Esophagus muscularis mucosa (tissue), 4 donors: ENCODE results near the gene CHST14. TPM values are rescaled to one million over a fixed set of nuclear protein-coding genes. Genes with fewer than 3 reads are reported as not detected.

ENCODE experiments used
- DNase-seq: peaks from one replicate; pipeline ENCODE4 v3.0.0-alpha.2; 2017; ENCODE audit errors: extremely low spot score
- H3K27ac ChIP-seq, 4 donors: fragments of 200-600 bp; sonication (generic); replicated peaks in 1 of 4; 1 replicate in 3 of 4; 2 replicates in 1 of 4; pipeline ENCODE4 v1.5.1; 2016 to 2019; ENCODE audit warnings: mild to moderate bottlenecking in 1 of 4
- H3K27me3 ChIP-seq, 4 donors: fragments of 200-600 bp; sonication (generic); one replicate each; pipeline versions ENCODE4 v1.5.1 to v1.6.0; 2016 to 2019
- H3K36me3 ChIP-seq, 4 donors: fragments of 200-600 bp; sonication (generic); one replicate each; pipeline ENCODE4 v1.5.1; 2016 to 2019
- H3K4me1 ChIP-seq, 4 donors: fragments of 200-600 bp; sonication (generic); one replicate each; pipeline ENCODE4 v1.5.1; 2016 to 2019
- H3K4me3 ChIP-seq, 4 donors: fragments of 200-600 bp; sonication (generic); 1 replicate in 2 of 4; 2 replicates in 2 of 4; pipeline ENCODE4 v1.5.1; 2016 to 2019; ENCODE audit warnings: mild to moderate bottlenecking in 4 of 4, moderate library complexity in 1 of 4
- H3K9me3 ChIP-seq, 4 donors: fragments of 200-600 bp; sonication (generic); 1 replicate in 3 of 4; 2 replicates in 1 of 4; pipeline ENCODE4 v1.5.1; 2016 to 2019
- CTCF ChIP-seq, 3 experiments: fragments of 200-600 bp in 2 of 3; fragments of 450-650 bp in 1 of 3; sonication (generic) in 2 of 3; IDR thresholded peaks; one replicate each; pipeline ENCODE4 v1.5.1; 2017 to 2019; ENCODE audit warnings: antibody characterized with exemption in 3 of 3, mild to moderate bottlenecking in 2 of 3, moderate library complexity in 1 of 3
- EP300 ChIP-seq: sonication (generic); formaldehyde crosslinking; IDR thresholded peaks from one replicate; pipeline ENCODE4 v1.6.1; 2017; ENCODE audit warnings: antibody characterized with exemption
- POLR2A ChIP-seq: fragments of 450-650 bp; IDR thresholded peaks from one replicate; pipeline ENCODE4 v1.6.1; 2017; ENCODE audit warnings: antibody characterized with exemption, moderate library complexity, mild to moderate bottlenecking, low read depth
- POLR2AphosphoS5 ChIP-seq, 2 donors: sonication (generic); formaldehyde crosslinking; IDR thresholded peaks; one replicate each; pipeline ENCODE4 v1.6.1; 2017; ENCODE audit warnings: antibody characterized with exemption in 2 of 2
- WGBS: methylation state at CpG from one replicate; pipeline ENCODE4 v1.1.5; 2018; 5-methylcytosine and 5-hydroxymethylcytosine counted together
- intact Hi-C: fragments of 100-400 bp; cut with DNase I; formaldehyde crosslinking; loops from one replicate; pipeline ENCODE4 v1.15.1; 2023
- total RNA-seq, 4 donors: library from RNA; depleted of rRNA; stranded (reverse); fragments of >200 nt; gene quantifications; one replicate each; pipeline versions ENCODE4 v1.1.0 to v1.2.1, GENCODE V29; 2016

Gene CHST14
- total RNA-seq: 10 to 100 TPM in 3 of 4 donors, 1 to 10 TPM in 1; 7.9 to 16.6 (median 12.5) TPM

GRCh38 chr15:40470423-40471104 lies at the start of gene CHST14:
Gene CHST14 (plus strand): TSS chr15:40470984. CDS start chr15:40471214, 230 bp downstream.
- 0% methylated on average over 1 of the region's 52 CpGs for WGBS
- H3K4me1 ChIP-seq: peaks cover 15 to 33% (median 22%) of the 10 kb centered on the region in 4 donors
- H3K27ac ChIP-seq: peak within 1 kb of the TSS; percentile 88 to 94 (median 92)
- DNase-seq: no peak
- no peak for TF ChIP-seq POLR2A
- TF ChIP-seq CTCF (IDR thresholded peaks at IDR 0.05): peak in 1 of 3 experiments; percentile 6
- peak in 1 of 2 donors; percentile 45 for TF ChIP-seq POLR2AphosphoS5 (IDR thresholded peaks at IDR 0.05)
- TF ChIP-seq EP300: no peak
- H3K36me3 ChIP-seq: peaks cover 7 to 22% (median 20%) of the 10 kb centered on the region in 4 donors
- intact Hi-C loops: no loop called here
- no peaks in the 10 kb centered on the region for H3K27me3 ChIP-seq
- H3K9me3 ChIP-seq: no peaks in the 10 kb centered on the region
- peak within 1 kb of the TSS; percentile 77 to 96 (median 83) for H3K4me3 ChIP-seq

- Histone ChIP-seq H3K9me3 (no peaks in the 10 kb centered on the region), H3K4me3 (peak overlapping the region in 1 of 4 donors; percentile 25), H3K27ac (no peak overlapping the region), H3K36me3 (peaks cover 10 to 33% (median 15%) of the 10 kb centered on the region in 4 donors), H3K27me3 (no peaks in the 10 kb centered on the region), H3K4me1 (peaks cover 19 to 23% (median 22%) of the 10 kb centered on the region in 4 donors)
- intact Hi-C loops: loop anchor here (1.0 to 10.0 kb wide), 5 partner anchors 53 to 197 kb away; partner anchors contain the start of gene PHGR1
- no peak for TF ChIP-seq POLR2A
- peak; percentile 91 to 96 (median 95) for TF ChIP-seq CTCF (IDR thresholded peaks at IDR 0.05)
- TF ChIP-seq POLR2AphosphoS5 (IDR thresholded peaks at IDR 0.05): peak in 1 of 2 donors; percentile 37
- TF ChIP-seq EP300: no peak
- no peak for DNase-seq
- WGBS: 14% methylated on average over 24 of the region's 31 CpGs
Measured at GRCh38 chr15:40421246-40422157, 49.3 kb upstream of the CHST14 start.

GRCh38 chr15:40424483-40425115 lies 46.2 kb upstream of the CHST14 start:
- intact Hi-C loops: loop anchor here (5.0 to 10.0 kb wide), 2 partner anchors 72 to 200 kb away; partner anchors contain the start of gene PHGR1
- no peak for TF ChIP-seq CTCF (IDR thresholded peaks at IDR 0.05)
- no peak for TF ChIP-seq POLR2AphosphoS5 (IDR thresholded peaks at IDR 0.05)
- no peak for TF ChIP-seq EP300
- peaks cover 19 to 23% (median 22%) of the 10 kb centered on the region in 4 donors for H3K4me1 ChIP-seq
- no peaks in the 10 kb centered on the region for H3K9me3 ChIP-seq
- no peak for DNase-seq
- no peak overlapping the region for H3K4me3 ChIP-seq
- 82% methylated on average over 6 of the region's 6 CpGs for WGBS
- H3K36me3 ChIP-seq: peaks cover 0 to 11% (median 0%) of the 10 kb centered on the region in 4 donors
- H3K27me3 ChIP-seq: no peaks in the 10 kb centered on the region
- H3K27ac ChIP-seq: no peak overlapping the region

- intact Hi-C loops: loop anchor here (10.0 kb wide), 1 partner anchor 201 kb away; no protein-coding TSS in a partner anchor
- Histone ChIP-seq H3K36me3 (peaks cover 0 to 11% (median 0%) of the 10 kb centered on the region in 4 donors), H3K4me1 (peaks cover 13 to 15% (median 15%) of the 10 kb centered on the region in 4 donors), H3K4me3 (no peak overlapping the region), H3K27me3 (no peaks in the 10 kb centered on the region), H3K9me3 (no peaks in the 10 kb centered on the region), H3K27ac (no peak overlapping the region)
- DNase-seq: no peak
- WGBS: 96% methylated on average over 5 of the region's 5 CpGs
- no peak for TF ChIP-seq EP300
- no peak for TF ChIP-seq POLR2AphosphoS5 (IDR thresholded peaks at IDR 0.05)
- TF ChIP-seq CTCF (IDR thresholded peaks at IDR 0.05): no peak
- no peak for TF ChIP-seq POLR2A
Measured at GRCh38 chr15:40425681-40426080, 45.1 kb upstream of the CHST14 start.
